ENCODE results near the gene NYNRIN. TPM values are rescaled to one million over a fixed set of nuclear protein-coding genes. Genes with fewer than 3 reads are reported as not detected.

NYNRIN gene
- total RNA-seq, 4 donors from 2014 or later = 8.0 to 21.2 (median 13.4) TPM

DNA sequence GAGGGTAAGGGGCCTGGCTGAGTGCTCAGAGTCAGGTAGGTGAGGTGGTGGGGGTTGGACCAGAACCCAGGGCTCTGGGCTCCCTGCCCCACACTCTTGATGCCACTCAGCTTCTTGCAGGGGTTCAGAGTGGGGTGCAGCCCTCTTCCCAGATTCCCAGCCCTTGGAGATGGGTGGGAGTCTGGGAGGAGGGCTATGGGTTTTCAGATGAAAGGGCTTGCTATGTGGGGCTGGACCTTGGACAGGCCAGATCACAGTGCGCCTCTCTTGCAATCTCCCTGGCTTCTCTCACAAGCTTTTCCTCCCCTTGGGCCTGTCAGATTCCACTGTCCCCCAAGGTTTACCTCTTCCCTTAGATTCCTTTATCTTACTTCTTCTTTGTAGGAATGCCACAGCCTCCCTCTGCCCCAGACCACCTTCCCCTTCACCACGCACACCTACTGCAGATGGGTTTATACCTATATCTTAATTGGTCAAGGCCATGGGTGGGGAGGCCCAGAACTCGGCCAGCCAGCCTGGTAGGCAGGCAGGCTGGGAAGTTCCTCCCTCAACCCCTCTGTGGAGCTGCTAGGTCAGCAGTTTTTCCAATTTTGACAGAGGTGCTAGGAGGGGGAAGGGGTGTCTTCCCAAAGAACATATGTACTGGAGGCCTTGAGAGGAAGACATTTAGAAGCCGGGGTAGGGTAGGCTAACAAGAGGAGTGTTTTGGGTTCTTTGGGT, 1.4 kb downstream of the NYNRIN start:
- intact Hi-C loops (cut with DNase I) = loop anchor here (5.0 kb wide), 1 partner anchor 32 kb away; no protein-coding TSS in a partner anchor
- H3K4me3 ChIP-seq = peak overlapping the region; percentile 72 to 88 (median 74)
- no peak for DNase-seq (ENCODE audit: extremely low spot score)
- H3K36me3 ChIP-seq = no peaks in the 10 kb centered on the region
- 66% methylated on average over 4 of the region's 4 CpGs for WGBS
- no peaks in the 10 kb centered on the region for H3K27me3 ChIP-seq
- peaks cover 47 to 72% (median 71%) of the 10 kb centered on the region in 4 donors for H3K4me1 ChIP-seq
- H3K9me3 ChIP-seq = no peaks in the 10 kb centered on the region
- H3K27ac ChIP-seq (replicated peaks in 1 of 4) = peak overlapping the region; percentile 74 to 85 (median 77)
- TF ChIP-seq, protein P1, sequence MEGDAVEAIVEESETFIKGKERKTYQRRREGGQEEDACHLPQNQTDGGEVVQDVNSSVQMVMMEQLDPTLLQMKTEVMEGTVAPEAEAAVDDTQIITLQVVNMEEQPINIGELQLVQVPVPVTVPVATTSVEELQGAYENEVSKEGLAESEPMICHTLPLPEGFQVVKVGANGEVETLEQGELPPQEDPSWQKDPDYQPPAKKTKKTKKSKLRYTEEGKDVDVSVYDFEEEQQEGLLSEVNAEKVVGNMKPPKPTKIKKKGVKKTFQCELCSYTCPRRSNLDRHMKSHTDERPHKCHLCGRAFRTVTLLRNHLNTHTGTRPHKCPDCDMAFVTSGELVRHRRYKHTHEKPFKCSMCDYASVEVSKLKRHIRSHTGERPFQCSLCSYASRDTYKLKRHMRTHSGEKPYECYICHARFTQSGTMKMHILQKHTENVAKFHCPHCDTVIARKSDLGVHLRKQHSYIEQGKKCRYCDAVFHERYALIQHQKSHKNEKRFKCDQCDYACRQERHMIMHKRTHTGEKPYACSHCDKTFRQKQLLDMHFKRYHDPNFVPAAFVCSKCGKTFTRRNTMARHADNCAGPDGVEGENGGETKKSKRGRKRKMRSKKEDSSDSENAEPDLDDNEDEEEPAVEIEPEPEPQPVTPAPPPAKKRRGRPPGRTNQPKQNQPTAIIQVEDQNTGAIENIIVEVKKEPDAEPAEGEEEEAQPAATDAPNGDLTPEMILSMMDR (IDR thresholded peaks at IDR 0.05) = no peak

DNA sequence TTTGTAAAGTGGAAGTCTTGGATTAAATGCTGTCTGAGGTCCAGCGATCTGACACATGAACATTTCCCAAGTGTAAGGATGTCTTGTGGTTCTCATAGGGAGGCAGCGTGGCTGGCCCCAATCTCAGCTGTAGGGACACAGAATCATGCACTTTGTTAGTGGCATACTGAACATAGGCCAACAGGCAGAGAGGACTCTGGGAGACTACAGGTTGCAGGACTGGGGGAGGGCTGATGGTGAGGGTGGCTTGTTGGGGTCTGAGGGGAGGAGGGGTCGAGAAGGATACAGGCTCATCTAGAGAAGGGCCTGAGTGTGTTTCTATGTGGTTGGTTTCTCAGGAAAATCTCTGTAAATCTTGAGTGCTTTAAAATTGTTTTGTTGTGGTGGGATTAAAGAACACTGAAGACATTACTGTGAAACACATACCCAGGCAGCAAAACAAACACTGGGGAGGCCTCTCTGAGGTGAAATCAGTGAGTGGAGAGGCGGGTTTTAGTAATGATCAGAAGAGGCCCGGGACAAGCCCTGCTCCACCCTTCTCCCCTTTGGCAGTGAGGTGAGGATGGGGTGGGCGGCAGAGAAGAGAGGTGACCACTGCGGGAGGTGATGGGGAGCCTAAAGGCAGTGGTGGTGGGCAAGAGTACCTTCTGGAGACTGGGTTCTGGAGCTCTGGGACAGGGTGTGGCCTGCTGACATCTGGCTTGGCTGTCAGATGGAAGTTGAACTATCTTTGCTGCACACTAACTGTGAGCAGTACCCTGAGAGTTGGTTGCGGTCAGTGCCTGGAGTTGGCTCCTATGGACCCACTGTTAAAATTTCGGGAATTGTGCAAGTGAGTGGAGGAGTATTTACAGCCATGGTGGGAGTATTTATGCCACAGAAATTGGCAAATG, 3.3 kb downstream of the NYNRIN start:
- peaks cover 47 to 78% (median 71%) of the 10 kb centered on the region in 4 donors for H3K4me1 ChIP-seq
- 72% methylated on average over 9 of the region's 9 CpGs for whole genome bisulfite sequencing

DNA sequence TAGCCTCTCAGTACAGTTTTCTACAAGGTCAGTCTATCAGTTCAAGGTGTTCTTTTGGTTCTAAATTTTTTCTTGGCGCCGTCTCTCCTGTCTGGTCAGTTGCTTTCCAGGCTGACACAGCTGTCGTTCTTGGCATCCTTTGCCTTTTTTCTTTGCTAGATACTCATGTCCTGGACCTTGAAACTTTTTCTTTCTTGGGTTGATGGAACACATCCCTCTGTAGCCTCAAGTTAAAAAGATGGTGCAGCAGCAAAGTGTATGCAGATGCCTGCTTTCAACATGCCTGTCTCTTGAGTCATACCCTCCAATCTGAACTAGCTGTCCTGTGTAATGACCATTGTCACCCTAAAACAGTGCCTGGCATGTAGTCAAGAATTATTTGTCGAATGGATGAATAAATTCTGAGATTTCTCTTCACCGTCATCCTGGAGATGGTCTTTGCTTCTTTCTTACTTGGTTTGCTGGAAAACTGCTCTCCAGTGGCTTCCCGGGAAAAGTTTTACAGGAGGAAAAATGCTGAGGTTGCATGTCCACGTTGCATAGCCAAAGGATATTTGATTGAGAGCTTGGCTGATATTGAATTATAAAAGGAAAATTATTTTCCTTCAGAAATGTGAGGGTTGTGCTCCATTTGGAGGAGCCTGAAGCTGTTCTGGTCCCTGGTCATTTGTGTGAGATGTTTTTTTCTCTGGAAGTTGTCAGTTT, 4.6 kb downstream of the NYNRIN start:
- Histone ChIP-seq H3K27me3 (no peaks in the 10 kb centered on the region), H3K27ac (replicated peaks in 1 of 4) (peak overlapping the region; percentile 22 to 78 (median 52)), H3K9me3 (no peaks in the 10 kb centered on the region), H3K4me1 (peaks cover 38 to 70% (median 63%) of the 10 kb centered on the region in 4 donors), H3K4me3 (no peak overlapping the region), H3K36me3 (peaks cover 3 to 19% (median 12%) of the 10 kb centered on the region in 4 donors)
- no peak for DNase-seq (ENCODE audit: extremely low spot score)
- TF ChIP-seq POLR2AphosphoS5 (IDR thresholded peaks at IDR 0.05) = peak in 1 of 2 donors; percentile 47
- TF ChIP-seq EP300 (IDR thresholded peaks at IDR 0.05) = no peak
- intact Hi-C loops (cut with DNase I) = no loop called here
- 47% methylated on average over 7 of the region's 7 CpGs for WGBS

More for the DNA sequence above, 3.3 kb downstream of the NYNRIN start:
- DNase-seq (ENCODE audit: extremely low spot score) = no peak
- intact Hi-C loops (cut with DNase I) = no loop called here
- no peaks in the 10 kb centered on the region for H3K27me3 ChIP-seq
- TF ChIP-seq POLR2A (IDR thresholded peaks at IDR 0.05; ENCODE audit: low read depth) (no peak), POLR2AphosphoS5 (IDR thresholded peaks at IDR 0.05) (no peak), EP300 (IDR thresholded peaks at IDR 0.05) (no peak)
- TF ChIP-seq, protein P1 (IDR thresholded peaks at IDR 0.05) = no peak
- H3K4me3 ChIP-seq = no peak overlapping the region
- H3K9me3 ChIP-seq = no peaks in the 10 kb centered on the region
- peak overlapping the region; percentile 12 to 78 (median 62) for H3K27ac ChIP-seq (replicated peaks in 1 of 4)
- peaks cover 0 to 8% (median 1%) of the 10 kb centered on the region in 4 donors for H3K36me3 ChIP-seq

DNA sequence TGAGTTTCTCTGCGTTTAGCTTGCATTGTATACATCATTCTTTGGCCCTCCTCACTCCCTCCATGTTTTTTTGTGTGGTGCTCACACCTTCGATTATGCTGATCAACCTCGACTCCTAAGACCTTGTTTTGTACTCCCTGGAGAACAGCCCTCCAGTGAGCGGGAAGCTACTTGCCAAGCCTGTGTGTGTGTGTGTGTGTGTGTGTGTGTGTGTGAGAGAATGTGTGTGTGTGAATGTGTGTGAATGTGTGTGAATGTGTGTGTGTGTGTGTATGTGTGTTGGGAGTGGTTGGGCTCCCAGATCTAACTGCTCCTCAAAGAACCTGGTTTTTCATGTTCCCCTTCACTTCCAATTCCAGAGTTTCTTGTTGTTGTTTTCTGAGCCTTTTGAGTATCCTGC, 6.0 kb downstream of the NYNRIN start:
- TF ChIP-seq POLR2AphosphoS5 (IDR thresholded peaks at IDR 0.05) = no peak
- no peaks in the 10 kb centered on the region for H3K9me3 ChIP-seq
- peak overlapping the region in 1 of 4 donors; percentile 9 for H3K27ac ChIP-seq (replicated peaks in 1 of 4)
- DNase-seq (ENCODE audit: extremely low spot score) = no peak
- H3K36me3 ChIP-seq = peaks cover 5 to 33% (median 26%) of the 10 kb centered on the region in 4 donors
- intact Hi-C loops (cut with DNase I) = no loop called here
- H3K4me3 ChIP-seq = no peak overlapping the region
- WGBS = 67% methylated on average over 4 of the region's 4 CpGs
- peaks cover 37 to 62% (median 51%) of the 10 kb centered on the region in 4 donors for H3K4me1 ChIP-seq
- H3K27me3 ChIP-seq = no peaks in the 10 kb centered on the region

DNA sequence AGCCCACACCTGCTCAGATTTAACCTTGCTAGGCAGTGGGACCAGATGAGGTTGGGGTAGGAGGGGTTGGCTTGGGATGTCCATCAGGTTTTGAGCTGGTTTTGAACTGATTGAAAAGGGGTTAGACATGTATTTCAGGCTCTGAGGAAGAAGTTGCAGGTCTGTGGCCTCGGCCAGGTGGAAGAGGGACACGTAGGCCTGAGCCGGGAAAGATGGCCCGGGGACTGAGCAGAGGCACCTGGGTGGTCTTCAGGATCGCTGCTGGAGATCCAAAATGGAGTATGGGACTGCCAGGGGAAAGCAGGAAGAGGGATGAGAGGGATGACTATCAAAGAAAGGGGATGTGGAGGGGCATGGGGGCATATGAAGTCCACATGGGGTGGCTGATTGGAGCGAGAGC, 7.6 kb downstream of the NYNRIN start:
- no peak for TF ChIP-seq POLR2A (IDR thresholded peaks at IDR 0.05; ENCODE audit: low read depth)
- TF ChIP-seq POLR2AphosphoS5 (IDR thresholded peaks at IDR 0.05) = no peak
- TF ChIP-seq EP300 (IDR thresholded peaks at IDR 0.05) = no peak
- TF ChIP-seq, protein P1 (IDR thresholded peaks at IDR 0.05) = no peak
- no peak for DNase-seq (ENCODE audit: extremely low spot score)
- H3K4me1 ChIP-seq = peaks cover 23 to 46% (median 35%) of the 10 kb centered on the region in 4 donors
- H3K27ac ChIP-seq (replicated peaks in 1 of 4) = no peak overlapping the region
- intact Hi-C loops (cut with DNase I) = no loop called here
- peaks cover 5 to 48% (median 40%) of the 10 kb centered on the region in 4 donors for H3K36me3 ChIP-seq
- no peak overlapping the region for H3K4me3 ChIP-seq
- H3K9me3 ChIP-seq = no peaks in the 10 kb centered on the region
- WGBS = 94% methylated on average over 6 of the region's 6 CpGs
- H3K27me3 ChIP-seq = no peaks in the 10 kb centered on the region

Measured in esophagus muscularis mucosa (tissue), 4 donors.